NCI-H146 (cell line): ENCODE results near the gene SAMD4B.

Experiments used
- DNase-seq: peaks from one replicate; lab custom pipeline; 2025; lab: John Stamatoyannopoulos, UW

SAMD4B gene

GRCh38 chr19:39427707-39428106, 85.5 kb downstream of the SAMD4B start:
- no peak for DNase-seq

GRCh38 chr19:39428283-39429112, 86.3 kb downstream of the SAMD4B start:
- no peak for DNase-seq

GRCh38 chr19:39430675-39431593, 88.7 kb downstream of the SAMD4B start:
- no peak for DNase-seq

GRCh38 chr19:39432677-39433025, 90.4 kb downstream of the SAMD4B start:
- no peak for DNase-seq

GRCh38 chr19:39433480-39434079, 91.4 kb downstream of the SAMD4B start:
- no peak for DNase-seq

- DNase-seq: no peak
Observed at GRCh38 chr19:39434123-39435076, 92.2 kb downstream of the SAMD4B start.
